GM12891 (cell line): ENCODE measurements around the gene FOXK1. TPM values are rescaled to one million over a fixed set of nuclear protein-coding genes. Genes with fewer than 3 reads are reported as not detected.
"Not testable (repeated sequence)": the region's sequence is repeated elsewhere in the genome, so short reads cannot be mapped to it uniquely, and the experiment has no call there.

Experiments used
- DNase-seq: peaks from one replicate; pipeline ENCODE4 v3.0.0; 2011; ENCODE audit warnings: low spot score; ENCODE audit not compliant: insufficient read length
- FAIRE-seq: peaks from 2 replicates; lab custom pipeline; 2011; peaks lifted over from hg19 to GRCh38; lab: Jason Lieb, UNC
- PAX5 ChIP-seq: IDR thresholded peaks from 2 replicates; pipeline ENCODE4 v1.6.1; 2011; ENCODE audit warnings: low read length, moderate library complexity, mild to moderate bottlenecking; ENCODE audit not compliant: insufficient read depth, severe bottlenecking
- POLR2A ChIP-seq: IDR thresholded peaks from 2 replicates; pipeline ENCODE4 v1.6.1; 2011; ENCODE audit warnings: low read depth, low read length, control low read depth
- POLR2AphosphoS5 ChIP-seq: IDR thresholded peaks from 2 replicates; pipeline ENCODE4 v1.6.1; 2011; ENCODE audit warnings: low read depth, low read length, control low read depth
- POU2F2 ChIP-seq: IDR thresholded peaks from 2 replicates; pipeline ENCODE4 v1.6.1; 2011; ENCODE audit warnings: low read depth, mild to moderate bottlenecking, control low read depth, low read length, moderate library complexity
- SPI1 ChIP-seq: IDR thresholded peaks from 2 replicates; pipeline ENCODE4 v1.6.1; 2011; ENCODE audit warnings: low read depth, low read length, control low read depth
- TAF1 ChIP-seq: IDR thresholded peaks from 2 replicates; pipeline ENCODE4 v1.6.1; 2011; ENCODE audit warnings: low read depth, low read length, control low read depth
- polyA plus RNA-seq: library from polyadenylated mRNA; unstranded; fragments of >200 nt; gene quantifications from one replicate; pipeline ENCODE4 v1.2.1, GENCODE V29; 2012; ENCODE audit warnings: low read depth, missing spikeins, inconsistent platforms; ENCODE audit not compliant: missing spikeins

Gene FOXK1
- polyA plus RNA-seq = 5.0 TPM

GRCh38 chr7:4681886-4682620 is at the start of gene FOXK1:
Gene FOXK1, plus strand, starts transcription at chr7:4682295. Its CDS starts 14 bp downstream, at chr7:4682309.
- FAIRE-seq (peak; percentile 84), DNase-seq (peak; percentile 84)
- TF ChIP-seq TAF1 (no peak), POU2F2 (no peak), SPI1 (no peak), PAX5 (no peak), POLR2AphosphoS5 (0 out of 2 replicates have a peak, but pooled peaks have one; percentile 23), POLR2A (peak; percentile 56; the same call in 1 of the 2 replicates)

GRCh38 chr7:4633012-4633411 is 49.1 kb upstream of the FOXK1 start:
- DNase-seq = no peak
- TF ChIP-seq TAF1 (no peak), PAX5 (no peak), SPI1 (no peak), POLR2AphosphoS5 (no peak), POU2F2 (no peak), POLR2A (no peak)
- FAIRE-seq = no peak

- TF ChIP-seq POLR2A (no peak), TAF1 (no peak)
- no peak for FAIRE-seq
- no peak for DNase-seq
Observed at GRCh38 chr7:4634166-4634565, 47.9 kb upstream of the FOXK1 start.

- TF ChIP-seq PAX5 (no peak), POU2F2 (no peak), SPI1 (no peak), POLR2AphosphoS5 (no peak), TAF1 (no peak)
- DNase-seq (no peak), FAIRE-seq (peak; percentile 16)
Observed at GRCh38 chr7:4638781-4639575, 43.1 kb upstream of the FOXK1 start.

- FAIRE-seq (no peak), DNase-seq (no peak)
- TF ChIP-seq POU2F2 = no peak
- TF ChIP-seq SPI1 = no peak
- TF ChIP-seq TAF1 = no peak
- 0 out of 2 replicates have a peak, but pooled peaks have one; percentile 5 for TF ChIP-seq POLR2AphosphoS5
- no peak for TF ChIP-seq POLR2A
- no peak for TF ChIP-seq PAX5
Observed at GRCh38 chr7:4641091-4641666, 40.9 kb upstream of the FOXK1 start.

GRCh38 chr7:4641667-4642467 is 40.2 kb upstream of the FOXK1 start:
- FAIRE-seq = peak; percentile 100
- peak; percentile 89 for DNase-seq
- TF ChIP-seq POU2F2 (no peak), SPI1 (no peak), POLR2A (peak; percentile 91), POLR2AphosphoS5 (peak; percentile 95), TAF1 (peak; percentile 37), PAX5 (peak; percentile 25)

- TF ChIP-seq POU2F2 (no peak), PAX5 (no peak), SPI1 (no peak), POLR2AphosphoS5 (no peak), TAF1 (no peak), POLR2A (no peak)
- DNase-seq = no peak
- FAIRE-seq = peak; percentile 13
Observed at GRCh38 chr7:4642468-4643203, 39.5 kb upstream of the FOXK1 start.

- FAIRE-seq, DNase-seq: not testable (repeated sequence)
Observed at GRCh38 chr7:4643204-4643471, 39.0 kb upstream of the FOXK1 start.
